PFSK-1 (cell line): ENCODE data around the gene TIMMDC1.

ENCODE experiments used
- POLR2AphosphoS5 ChIP-seq: IDR thresholded peaks from 2 replicates; pipeline ENCODE4 v1.6.1; 2012; ENCODE audit warnings: low read depth, mild to moderate bottlenecking, control low read depth, low read length, moderate library complexity
- REST ChIP-seq, 2 experiments: IDR thresholded peaks; 2 replicates each; pipeline versions ENCODE4 v1.6.1 to v1.8.0; 2011 to 2012; ENCODE audit warnings: low read depth in 2 of 2, low read length in 2 of 2, control low read depth in 1 of 2, inconsistent platforms in 1 of 2, mild to moderate bottlenecking in 1 of 2, moderate library complexity in 1 of 2; ENCODE audit not compliant: insufficient read depth in 1 of 2
- SIN3A ChIP-seq: IDR thresholded peaks from 2 replicates; pipeline ENCODE4 v1.6.1; 2012; ENCODE audit warnings: mild to moderate bottlenecking, low read length, moderate library complexity, borderline replicate concordance; ENCODE audit not compliant: insufficient read depth

- TF ChIP-seq POLR2AphosphoS5 (no peak), REST (IDR thresholded peaks at IDR 0.05; ENCODE audit: insufficient read depth in 1 of 2, low read depth in 2 of 2, low read length in 2 of 2) (no peak), SIN3A (no peak)
Observed at GRCh38 chr3:119507404-119507803, 9.1 kb downstream of the TIMMDC1 start.
